Upper lobe of right lung (tissue), 1 donor: Measurements from ENCODE around the gene LRCH1. TPM values are rescaled to one million over a fixed set of nuclear protein-coding genes. Genes with fewer than 3 reads are reported as not detected.

Source experiments
- ATAC-seq: fragments of 200-7000 bp; cut with Tn5 transposase; one replicate; pipeline ENCODE4 v1.9.1; 2020; ENCODE audit warnings: mild to moderate bottlenecking, moderate library complexity
- DNase-seq: peaks from one replicate; pipeline ENCODE4 v3.0.0-alpha.2; 2020
- H3K27ac ChIP-seq: fragments of 200-600 bp; one replicate; pipeline ENCODE4 v1.8.0; 2022
- H3K27me3 ChIP-seq: fragments of 200-600 bp; one replicate; pipeline ENCODE4 v1.8.0; 2022; ENCODE audit warnings: mild to moderate bottlenecking
- H3K36me3 ChIP-seq: fragments of 200-600 bp; one replicate; pipeline ENCODE4 v1.8.0; 2022
- H3K4me1 ChIP-seq: fragments of 200-600 bp; one replicate; pipeline ENCODE4 v1.8.0; 2022
- H3K4me3 ChIP-seq: fragments of 200-600 bp; one replicate; pipeline ENCODE4 v1.8.0; 2022; ENCODE audit warnings: mild to moderate bottlenecking
- H3K9me3 ChIP-seq: fragments of 200-600 bp; one replicate; pipeline ENCODE4 v1.8.0; 2022
- intact Hi-C: fragments of 100-400 bp; cut with DNase I; formaldehyde crosslinking; loops from one replicate; pipeline ENCODE4 v1.11.0; 2022
- total RNA-seq: library from RNA; stranded (reverse); fragmentation: NEBNext Ultra II Directional; extraction: Animal tissue kit (Norgen Biotek cat#: 25700); gene quantifications from one replicate; pipeline ENCODE4 v1.2.1, GENCODE V29; 2021
- TF ChIP-seq, protein P1 (sequence below): fragments of 200-600 bp; IDR thresholded peaks from one replicate; pipeline ENCODE4 v1.8.0; 2022; ENCODE audit warnings: antibody characterized with exemption
- donor health status: DM: no; HTN: yes; CAD: no; lungs with severe emphysema.

The LRCH1 gene
- total RNA-seq, 1 donor from 2014 or later, result 32.0 TPM

DNA sequence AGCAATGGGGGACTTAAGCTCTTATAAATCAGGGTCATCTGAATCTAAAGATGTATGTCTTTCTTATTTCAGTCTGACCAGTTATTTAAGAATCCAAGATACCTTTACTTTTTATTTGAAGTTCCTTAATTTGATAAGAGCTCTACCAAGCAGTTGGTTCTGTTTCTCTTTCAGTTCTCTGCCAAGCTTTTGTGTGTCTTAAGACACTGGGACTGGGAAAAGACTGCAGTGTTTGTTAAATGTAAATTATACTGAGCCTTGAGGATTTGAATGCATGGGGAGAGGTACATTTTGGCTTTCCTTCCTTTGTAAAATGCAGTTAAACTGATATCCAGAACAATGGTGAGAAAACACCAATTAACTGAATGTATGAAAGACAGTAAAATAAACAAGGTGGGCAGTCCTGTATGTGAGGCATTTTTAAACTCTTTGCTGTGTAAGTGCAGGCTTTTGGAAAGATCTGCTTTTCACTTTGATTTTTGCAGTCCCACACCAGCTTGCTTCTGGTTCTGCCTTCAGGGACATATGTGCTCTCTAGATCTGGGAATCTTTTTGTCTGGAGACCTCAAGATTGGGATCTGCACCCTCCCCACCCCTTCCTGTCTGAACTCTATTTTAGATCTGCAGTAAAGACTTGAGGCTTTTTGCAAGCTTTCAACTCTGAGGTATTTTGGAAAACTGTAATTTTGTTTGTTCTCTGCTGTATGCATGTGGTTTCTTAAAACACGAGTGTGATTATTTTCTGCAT lies 77.6 kb downstream of the LRCH1 start:
- no peak overlapping the region for H3K27ac ChIP-seq
- TF ChIP-seq, protein P1, sequence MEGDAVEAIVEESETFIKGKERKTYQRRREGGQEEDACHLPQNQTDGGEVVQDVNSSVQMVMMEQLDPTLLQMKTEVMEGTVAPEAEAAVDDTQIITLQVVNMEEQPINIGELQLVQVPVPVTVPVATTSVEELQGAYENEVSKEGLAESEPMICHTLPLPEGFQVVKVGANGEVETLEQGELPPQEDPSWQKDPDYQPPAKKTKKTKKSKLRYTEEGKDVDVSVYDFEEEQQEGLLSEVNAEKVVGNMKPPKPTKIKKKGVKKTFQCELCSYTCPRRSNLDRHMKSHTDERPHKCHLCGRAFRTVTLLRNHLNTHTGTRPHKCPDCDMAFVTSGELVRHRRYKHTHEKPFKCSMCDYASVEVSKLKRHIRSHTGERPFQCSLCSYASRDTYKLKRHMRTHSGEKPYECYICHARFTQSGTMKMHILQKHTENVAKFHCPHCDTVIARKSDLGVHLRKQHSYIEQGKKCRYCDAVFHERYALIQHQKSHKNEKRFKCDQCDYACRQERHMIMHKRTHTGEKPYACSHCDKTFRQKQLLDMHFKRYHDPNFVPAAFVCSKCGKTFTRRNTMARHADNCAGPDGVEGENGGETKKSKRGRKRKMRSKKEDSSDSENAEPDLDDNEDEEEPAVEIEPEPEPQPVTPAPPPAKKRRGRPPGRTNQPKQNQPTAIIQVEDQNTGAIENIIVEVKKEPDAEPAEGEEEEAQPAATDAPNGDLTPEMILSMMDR, result no peak
- H3K4me1 ChIP-seq, result peaks cover 24% of the 10 kb centered on the region
- intact Hi-C loops, result no loop called here
- H3K9me3 ChIP-seq, result no peaks in the 10 kb centered on the region
- no peak for ATAC-seq
- no peak for DNase-seq
- H3K27me3 ChIP-seq, result no peaks in the 10 kb centered on the region
- H3K36me3 ChIP-seq, result no peaks in the 10 kb centered on the region
- H3K4me3 ChIP-seq, result no peak overlapping the region

DNA sequence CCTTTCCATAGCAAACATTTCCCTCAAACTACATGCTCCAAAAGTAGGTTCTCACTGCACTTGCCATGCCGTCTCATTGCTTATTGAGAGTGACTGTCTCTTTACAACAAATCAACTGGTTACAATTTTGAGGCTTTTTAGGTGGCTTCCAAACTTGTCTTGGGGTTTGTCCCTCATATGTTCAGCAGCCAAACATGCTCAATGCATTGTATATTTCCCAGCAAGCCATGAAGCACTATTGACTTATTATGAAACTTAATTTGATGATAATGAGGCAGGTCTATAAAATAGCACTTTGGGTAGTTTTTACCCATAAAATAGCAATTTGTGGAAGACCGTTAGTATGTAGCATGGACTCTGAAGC lies 78.2 kb downstream of the LRCH1 start:
- H3K27me3 ChIP-seq, result no peaks in the 10 kb centered on the region
- intact Hi-C loops, result no loop called here
- ATAC-seq, result no peak
- TF ChIP-seq, protein P1, result no peak
- H3K36me3 ChIP-seq, result no peaks in the 10 kb centered on the region
- no peaks in the 10 kb centered on the region for H3K9me3 ChIP-seq
- DNase-seq, result no peak
- no peak overlapping the region for H3K27ac ChIP-seq
- H3K4me1 ChIP-seq, result peaks cover 24% of the 10 kb centered on the region
- H3K4me3 ChIP-seq, result no peak overlapping the region

DNA sequence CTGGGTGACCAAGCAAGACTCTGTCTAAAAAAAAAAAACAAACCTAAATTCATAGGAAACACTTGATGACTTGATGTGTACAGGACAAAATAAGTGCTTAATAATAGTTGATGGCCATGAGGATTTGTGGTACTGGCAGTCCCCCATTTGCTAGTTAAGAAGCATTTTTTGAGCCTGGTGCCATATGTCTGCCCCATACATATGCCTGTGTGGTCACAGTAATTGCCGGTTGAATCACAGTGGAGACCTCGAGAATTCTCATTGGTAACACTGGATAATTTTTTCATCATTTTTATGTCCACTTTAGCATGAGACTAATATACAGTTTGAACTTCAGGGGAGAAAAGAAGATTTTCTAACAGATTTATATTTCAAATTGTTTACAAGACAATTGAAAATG lies 79.2 kb downstream of the LRCH1 start:
- Histone ChIP-seq H3K36me3 (no peaks in the 10 kb centered on the region), H3K27ac (no peak overlapping the region), H3K9me3 (no peaks in the 10 kb centered on the region), H3K4me1 (peaks cover 24% of the 10 kb centered on the region), H3K27me3 (no peaks in the 10 kb centered on the region), H3K4me3 (no peak overlapping the region)
- TF ChIP-seq, protein P1, result no peak
- intact Hi-C loops, result no loop called here
- no peak for DNase-seq
- ATAC-seq, result no peak

DNA sequence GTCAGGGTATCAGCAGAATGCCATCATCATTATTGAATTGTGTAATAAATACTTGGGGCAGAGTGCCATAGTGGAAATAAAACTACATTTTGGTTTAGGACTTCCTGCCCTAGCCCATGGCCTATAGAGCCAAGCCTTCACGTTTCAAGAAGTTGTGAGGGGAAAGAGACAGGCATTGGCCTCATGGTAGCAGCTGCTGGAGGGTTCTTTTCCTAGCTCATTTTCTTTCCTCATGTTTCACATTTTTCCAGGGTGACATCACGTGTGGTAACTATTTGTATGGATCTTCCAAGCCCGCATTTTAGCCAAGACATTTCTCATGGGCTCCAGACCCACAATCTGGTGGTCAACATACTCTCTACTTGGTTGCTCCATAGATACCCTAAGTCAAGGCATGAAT lies 80.4 kb downstream of the LRCH1 start:
- Histone ChIP-seq H3K4me1 (peaks cover 24% of the 10 kb centered on the region), H3K9me3 (no peaks in the 10 kb centered on the region), H3K4me3 (no peak overlapping the region), H3K27me3 (no peaks in the 10 kb centered on the region), H3K36me3 (no peaks in the 10 kb centered on the region), H3K27ac (no peak overlapping the region)
- TF ChIP-seq, protein P1, result no peak
- intact Hi-C loops, result no loop called here
- no peak for ATAC-seq
- no peak for DNase-seq

DNA sequence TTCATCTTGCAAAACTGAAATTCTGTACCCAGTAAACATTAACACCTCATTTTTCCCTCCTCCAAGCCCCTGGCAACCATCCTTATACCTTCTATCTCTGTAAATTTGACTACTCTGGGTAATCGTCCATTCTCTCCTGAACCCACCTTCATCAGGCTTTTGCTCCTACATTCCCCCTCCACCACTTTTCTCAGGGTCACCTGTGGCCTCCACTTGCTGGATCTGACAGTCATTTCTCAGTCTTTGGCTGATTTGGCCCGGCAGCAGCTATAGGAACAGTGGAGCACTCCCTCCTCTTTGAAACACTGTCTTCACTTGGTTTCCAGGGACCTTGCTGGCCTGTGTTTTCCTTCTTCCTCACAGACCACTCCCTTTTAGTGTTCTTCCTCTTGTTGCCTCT lies 83.5 kb downstream of the LRCH1 start:
- H3K4me3 ChIP-seq, result no peak overlapping the region
- no peaks in the 10 kb centered on the region for H3K27me3 ChIP-seq
- intact Hi-C loops, result no loop called here
- TF ChIP-seq, protein P1, result no peak
- peaks cover 31% of the 10 kb centered on the region for H3K4me1 ChIP-seq
- no peak overlapping the region for H3K27ac ChIP-seq
- ATAC-seq (no peak), DNase-seq (no peak)
- H3K36me3 ChIP-seq, result no peaks in the 10 kb centered on the region
- H3K9me3 ChIP-seq, result no peaks in the 10 kb centered on the region

DNA sequence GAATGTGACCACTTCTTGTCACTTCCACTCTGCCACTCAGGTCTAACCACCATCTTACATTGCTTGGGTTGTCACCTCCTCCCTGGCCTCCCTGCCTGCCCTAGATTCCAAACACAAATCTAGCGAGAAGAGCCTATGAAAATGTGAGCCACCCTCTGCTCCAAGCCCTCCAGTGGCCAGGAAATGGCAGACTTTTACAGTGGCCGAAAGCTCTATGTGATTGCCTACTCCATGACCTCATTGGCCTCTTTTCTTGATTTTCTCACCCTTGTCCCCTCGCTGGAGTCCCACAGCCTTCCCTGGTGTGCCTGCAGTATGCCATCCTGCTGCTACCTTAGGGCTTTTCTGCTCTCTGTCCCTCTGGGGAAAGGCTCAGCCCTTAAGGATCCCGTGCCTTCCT lies 84.2 kb downstream of the LRCH1 start:
- H3K9me3 ChIP-seq, result no peaks in the 10 kb centered on the region
- H3K27me3 ChIP-seq, result no peaks in the 10 kb centered on the region
- H3K36me3 ChIP-seq, result no peaks in the 10 kb centered on the region
- H3K27ac ChIP-seq, result no peak overlapping the region
- H3K4me1 ChIP-seq, result peaks cover 37% of the 10 kb centered on the region
- no peak overlapping the region for H3K4me3 ChIP-seq
- intact Hi-C loops, result no loop called here
- ATAC-seq, result no peak
- TF ChIP-seq, protein P1, result no peak
- DNase-seq, result no peak
